Right forelimb (tissue), 1 donor: ENCODE data around the gene GZMM.
A peak's percentile ranks its signal among the peaks of the same experiment; 100 is the strongest.

ENCODE experiments used
- DNase-seq: peaks from one replicate; pipeline ENCODE4 v3.0.0-alpha.2; 2018

The GZMM gene

GRCh38 chr19:512547-513365, 31.1 kb upstream of the GZMM start:
- DNase-seq, result no peak

- no peak for DNase-seq
These were observed 30.3 kb upstream of the GZMM start for GRCh38 chr19:513368-514165.

DNA sequence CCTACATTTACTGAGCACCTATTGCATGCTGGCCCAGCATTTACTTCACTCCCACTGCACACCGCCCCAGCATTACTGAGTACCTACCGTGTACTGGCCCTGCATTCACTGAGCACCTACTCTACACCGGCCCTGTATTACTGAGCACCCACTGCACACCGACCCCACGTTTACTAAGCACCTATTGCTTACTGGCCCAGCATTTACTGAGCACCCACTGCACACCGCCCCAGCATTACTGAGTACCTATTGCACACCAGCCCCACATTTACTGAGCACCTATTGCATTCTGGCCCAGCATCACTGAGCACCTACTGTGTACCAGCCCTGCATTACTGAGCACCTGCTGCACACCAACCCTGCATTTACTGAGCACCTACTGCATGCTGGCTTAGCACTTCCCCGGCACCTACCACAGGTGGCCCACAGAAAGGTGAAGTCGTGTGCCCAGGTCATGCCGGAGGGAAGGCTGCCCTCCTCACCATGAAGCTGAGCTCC, 29.6 kb upstream of the GZMM start:
- no peak for DNase-seq

GRCh38 chr19:517721-518597, 25.9 kb upstream of the GZMM start:
- DNase-seq, result peak; percentile 92

- DNase-seq, result peak; percentile 69
These were observed 25.1 kb upstream of the GZMM start for GRCh38 chr19:518598-519231.

- no peak for DNase-seq
These were observed 24.4 kb upstream of the GZMM start for GRCh38 chr19:519449-519865.

DNA sequence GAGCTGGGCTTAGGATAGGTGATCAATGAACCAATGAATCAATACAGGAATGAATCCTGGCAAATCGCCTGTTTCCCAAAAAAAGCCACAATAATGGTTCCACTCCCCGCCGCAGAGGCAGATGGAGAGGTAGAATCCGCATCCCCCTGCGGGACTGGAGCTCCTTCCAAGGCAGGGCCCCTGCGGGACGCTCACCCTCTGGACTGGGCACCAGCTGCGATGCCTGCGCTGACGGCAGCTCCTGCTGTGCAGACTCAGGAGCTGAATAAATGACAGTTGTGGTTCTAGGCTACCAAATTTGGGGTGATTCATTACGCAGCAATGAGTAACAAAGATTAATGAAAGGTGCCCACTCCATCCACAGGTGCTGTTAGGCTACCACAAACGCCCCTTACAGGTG, 21.1 kb upstream of the GZMM start:
- DNase-seq, result no peak

- DNase-seq, result no peak
These were observed 19.7 kb upstream of the GZMM start for GRCh38 chr19:524062-524674.

DNA sequence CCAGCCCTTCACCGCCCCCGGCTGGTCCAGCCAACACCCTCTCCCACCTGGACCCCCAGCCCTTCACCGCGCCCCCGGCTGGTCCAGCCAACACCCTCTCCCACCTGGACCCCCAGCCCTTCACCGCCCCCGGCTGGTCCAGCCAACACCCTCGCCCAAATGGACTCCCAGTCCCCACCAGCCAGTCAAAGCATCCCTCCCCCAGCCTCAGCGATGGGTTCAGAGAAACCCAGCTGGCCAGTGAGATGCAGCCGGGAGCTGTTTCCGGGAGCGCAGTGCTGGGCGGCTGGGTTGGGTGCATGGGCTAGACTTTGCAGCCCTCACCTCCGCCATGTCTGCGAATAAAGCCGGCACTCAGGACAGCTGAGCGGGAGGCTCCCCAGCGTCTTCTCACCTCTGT, 18.8 kb upstream of the GZMM start:
- DNase-seq, result no peak

GRCh38 chr19:525857-526419, 17.9 kb upstream of the GZMM start:
- no peak for DNase-seq

GRCh38 chr19:530134-531008, 13.5 kb upstream of the GZMM start:
- no peak for DNase-seq

GRCh38 chr19:531009-531752, 12.7 kb upstream of the GZMM start:
- DNase-seq, result peak; percentile 93

DNA sequence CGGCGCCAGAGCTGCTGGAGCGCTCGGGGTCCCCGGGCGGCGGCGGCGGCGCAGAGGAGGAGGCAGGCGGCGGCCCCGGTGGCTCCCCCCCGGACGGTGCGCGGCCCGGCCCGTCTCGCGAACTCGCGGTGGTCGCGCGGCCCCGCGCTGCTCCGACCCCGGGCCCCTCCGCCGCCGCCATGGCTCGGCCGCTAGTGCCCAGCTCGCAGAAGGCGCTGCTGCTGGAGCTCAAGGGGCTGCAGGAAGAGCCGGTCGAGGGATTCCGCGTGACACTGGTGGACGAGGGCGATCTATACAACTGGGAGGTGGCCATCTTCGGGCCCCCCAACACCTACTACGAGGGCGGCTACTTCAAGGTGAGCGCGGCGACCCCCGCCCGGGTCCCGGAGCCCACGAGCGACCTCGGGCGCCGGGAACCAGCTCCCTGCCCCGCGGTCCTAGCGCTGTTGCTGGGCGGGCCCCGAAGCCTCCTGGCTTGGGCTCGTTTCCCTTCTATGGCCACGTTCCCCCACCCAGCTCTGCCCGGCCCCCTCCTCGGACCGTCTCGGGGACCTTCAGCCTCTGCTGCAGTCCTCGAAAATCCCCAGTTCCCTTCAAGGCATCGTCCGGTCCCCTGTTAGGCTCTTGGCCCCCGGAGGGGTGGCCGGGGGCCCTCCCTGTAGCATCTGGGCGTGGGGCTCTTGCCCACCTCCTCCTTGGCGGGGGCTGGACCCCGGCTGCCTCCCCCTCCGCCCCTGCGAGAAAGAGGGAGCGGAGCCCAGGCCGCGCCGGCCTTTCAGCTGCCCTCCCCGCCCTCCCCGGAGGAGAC, 11.9 kb upstream of the GZMM start, which contains the start of gene CDC34:
CDC34 (plus strand) TSS at position 8 of the 808 bp plus-strand sequence; CDS start at position 180, 172 bp downstream.
- peak; percentile 56 for DNase-seq

- DNase-seq, result peak; percentile 81
These were observed 11.1 kb upstream of the GZMM start for GRCh38 chr19:532561-533363.

DNA sequence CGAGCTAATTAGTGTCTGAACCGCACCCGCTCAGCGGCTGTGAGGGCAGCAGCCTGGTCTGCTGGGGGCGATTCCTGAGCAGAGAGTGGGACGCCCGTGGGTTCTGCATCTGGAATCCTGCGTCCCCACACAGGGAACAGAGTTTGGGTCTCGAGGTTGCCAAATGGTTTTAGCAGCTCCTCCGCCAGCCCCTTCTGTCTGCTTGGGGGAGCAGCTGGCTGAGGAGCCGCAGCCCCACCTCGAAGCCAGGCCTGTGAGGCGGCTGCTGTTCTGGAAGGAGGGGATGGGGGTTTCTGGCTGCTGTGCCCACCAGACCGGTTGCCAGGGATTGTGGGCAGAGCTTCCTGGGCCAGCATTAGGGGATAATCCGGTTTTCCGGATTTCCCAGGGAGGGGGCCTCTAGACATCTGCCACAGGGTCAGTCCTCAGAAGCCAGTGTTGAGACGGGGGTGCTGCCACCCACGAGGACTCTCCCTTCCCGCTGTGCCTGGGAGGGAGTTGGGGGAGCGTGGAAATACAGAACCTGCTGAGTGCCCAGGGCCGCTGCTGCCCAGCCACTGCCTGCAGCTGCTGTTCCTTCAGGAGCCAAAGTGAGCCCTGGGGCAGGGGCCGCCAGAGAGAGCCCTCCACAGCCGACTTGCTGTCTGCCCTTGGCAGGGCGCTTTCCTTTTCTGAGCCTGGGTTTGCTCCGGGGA, 10.3 kb upstream of the GZMM start:
- peak; percentile 58 for DNase-seq

GRCh38 chr19:534088-534487, 9.8 kb upstream of the GZMM start:
- DNase-seq, result no peak
